T-helper 17 cell (primary cell): ENCODE measurements around the gene KIF3A. TPM values are rescaled to one million over a fixed set of nuclear protein-coding genes. Genes with fewer than 3 reads are reported as not detected.

Experiments used
- ATAC-seq: fragments of 150-1000 bp; cut with Tn5 transposase; 2 replicates; pipeline ENCODE4 v1.10.0; 2021; ENCODE audit warnings: mild to moderate bottlenecking, moderate library complexity
- DNase-seq, 3 donors: peaks; one replicate each; pipeline versions ENCODE4 v3.0.0 to v3.0.0-alpha.2; 2020 to 2021
- H3K9me3 ChIP-seq: one replicate; pipeline ENCODE4 v1.7.0; 2013; ENCODE audit warnings: low read length, mild to moderate bottlenecking; ENCODE audit not compliant: control insufficient read depth, poor library complexity, severe bottlenecking
- H3K27ac Mint-ChIP-seq: one replicate; pipeline ENCODE4 v1.8.0; 2022; ENCODE audit warnings: mild to moderate bottlenecking, moderate library complexity, mixed read lengths
- H3K27me3 Mint-ChIP-seq: one replicate; pipeline ENCODE4 v1.8.0; 2022; ENCODE audit warnings: mixed read lengths
- H3K36me3 Mint-ChIP-seq: one replicate; pipeline ENCODE4 v1.8.0; 2022; ENCODE audit warnings: low read depth, mixed read lengths
- H3K4me1 Mint-ChIP-seq: one replicate; pipeline ENCODE4 v1.8.0; 2022; ENCODE audit warnings: mild to moderate bottlenecking, mixed read lengths
- H3K4me3 Mint-ChIP-seq: one replicate; pipeline ENCODE4 v1.8.0; 2022; ENCODE audit warnings: mild to moderate bottlenecking, moderate library complexity, mixed read lengths
- total RNA-seq, 4 donors: library from RNA in 2 of 4; stranded (reverse) in 2 of 4; gene quantifications; one replicate each; pipeline ENCODE4 v1.2.3 and lab custom pipeline; 2022 to 2026

KIF3A gene
- total RNA-seq, 2 donors from 2014 or later: 12.6 to 17.9 TPM

DNA sequence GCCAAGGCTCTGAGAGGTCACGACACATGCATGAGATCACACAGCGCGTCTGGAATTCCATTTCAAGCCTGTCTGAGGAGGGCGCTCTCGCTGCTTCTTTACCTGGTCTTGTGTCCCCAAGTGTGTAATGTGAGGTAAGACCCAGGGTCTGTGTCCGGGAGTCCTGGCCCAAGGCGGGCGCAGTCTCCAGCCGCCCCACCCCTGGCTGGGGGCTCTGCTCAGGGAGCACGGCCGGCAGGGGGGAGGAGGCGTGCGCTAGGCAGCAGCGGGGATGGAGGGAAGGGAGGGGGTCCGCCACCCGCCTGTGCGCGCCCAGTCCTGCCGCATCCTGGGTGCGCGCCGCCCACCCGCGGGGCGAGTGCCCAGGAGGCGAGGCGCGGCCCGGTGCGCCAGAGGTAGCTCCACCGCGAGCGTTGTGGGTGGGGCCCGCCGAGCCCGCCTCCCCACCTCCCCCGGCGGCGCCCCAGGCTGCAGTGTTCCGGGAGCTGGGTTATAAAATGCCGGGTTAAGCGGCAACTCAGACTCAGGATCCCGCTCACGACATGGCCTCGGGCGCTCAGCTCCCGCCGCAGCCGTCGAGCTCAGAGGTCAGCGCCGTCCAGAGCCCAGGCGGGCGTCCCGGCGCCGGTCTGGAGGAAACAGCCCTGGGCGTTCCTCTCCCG is 9.7 kb upstream of the KIF3A start, which contains the start of gene CCNI2:
CCNI2 (plus strand) TSS at position 473 of the 662 bp plus-strand sequence; CDS start at position 543, 70 bp downstream.
- Mint-ChIP-seq H3K4me1 (peaks cover 11% of the 10 kb centered on the region), H3K36me3 (peaks cover 3% of the 10 kb centered on the region), H3K27me3 (no peaks in the 10 kb centered on the region), H3K27ac (peak within 1 kb of the TSS; percentile 47), H3K4me3 (peak within 1 kb of the TSS; percentile 86)
- no peaks in the 10 kb centered on the region for H3K9me3 ChIP-seq
- ATAC-seq (peak; percentile 85), DNase-seq (peak; percentile 53 to 68 (median 66))

DNA sequence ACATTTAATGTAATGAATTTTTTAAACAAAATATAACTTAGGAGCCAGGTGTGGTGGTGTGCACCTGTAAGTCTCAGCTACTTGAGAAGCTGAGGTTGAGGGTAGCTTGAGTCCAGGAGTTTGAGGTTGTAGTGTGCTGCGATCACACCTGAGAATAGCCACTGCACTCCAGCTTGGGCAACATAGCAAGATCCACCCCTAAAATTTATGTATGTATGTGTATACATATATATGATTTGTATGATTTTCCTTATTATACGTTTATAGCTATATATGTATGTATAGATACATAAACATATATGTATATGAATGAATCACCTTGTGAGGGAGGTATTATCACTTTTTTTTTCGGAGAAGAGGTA is 9.2 kb upstream of the KIF3A start:
- Mint-ChIP-seq H3K27ac (no peak overlapping the region), H3K4me1 (peaks cover 11% of the 10 kb centered on the region), H3K27me3 (no peaks in the 10 kb centered on the region), H3K4me3 (peak overlapping the region; percentile 86), H3K36me3 (peaks cover 2% of the 10 kb centered on the region)
- H3K9me3 ChIP-seq: no peaks in the 10 kb centered on the region
- no peak for DNase-seq
- ATAC-seq: no peak

DNA sequence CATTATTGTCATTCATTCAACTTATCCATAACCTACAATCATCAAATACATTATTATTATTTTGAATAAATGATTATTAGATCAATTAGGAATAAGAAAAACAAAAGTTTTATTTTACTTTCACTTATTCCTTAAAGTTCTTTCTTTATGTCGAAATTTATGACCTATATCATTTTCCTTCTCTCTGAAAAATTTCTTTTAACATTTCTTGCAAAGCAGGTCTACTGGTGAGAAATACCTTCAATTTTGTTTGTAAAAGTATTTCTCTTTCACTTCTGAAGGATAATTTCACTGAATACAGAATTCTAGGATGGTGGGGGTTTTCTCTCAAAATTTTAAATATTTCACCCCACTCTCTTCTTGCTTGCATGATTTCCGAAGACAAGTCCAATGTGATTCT is 7.3 kb upstream of the KIF3A start:
- H3K36me3 Mint-ChIP-seq: peaks cover 2% of the 10 kb centered on the region
- H3K9me3 ChIP-seq: no peaks in the 10 kb centered on the region
- DNase-seq (no peak), ATAC-seq (no peak)
- no peak overlapping the region for H3K4me3 Mint-ChIP-seq
- H3K27me3 Mint-ChIP-seq: no peaks in the 10 kb centered on the region
- H3K4me1 Mint-ChIP-seq: peaks cover 3% of the 10 kb centered on the region
- no peak overlapping the region for H3K27ac Mint-ChIP-seq

DNA sequence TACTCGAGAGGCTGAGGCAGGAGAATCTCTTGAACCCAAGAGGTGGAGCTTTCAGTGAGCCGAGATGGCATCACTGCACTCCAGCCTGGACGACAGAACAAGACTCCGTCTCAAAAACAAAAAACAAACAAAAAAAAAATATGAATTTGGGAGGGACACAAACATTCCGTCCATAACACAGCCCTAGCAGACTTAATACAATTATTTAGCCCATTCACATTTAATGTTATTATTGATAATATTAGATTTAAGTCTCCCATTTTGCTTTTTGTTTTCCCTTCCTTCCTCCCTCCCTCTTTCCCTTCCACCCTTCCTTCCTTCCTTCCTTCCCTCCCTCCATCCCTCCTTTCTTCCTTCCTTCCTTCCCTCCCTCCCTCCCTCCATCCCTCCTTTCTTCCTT is 5.3 kb upstream of the KIF3A start:
- no peaks in the 10 kb centered on the region for H3K9me3 ChIP-seq
- DNase-seq (no peak), ATAC-seq (no peak)
- Mint-ChIP-seq H3K4me3 (no peak overlapping the region), H3K27me3 (no peaks in the 10 kb centered on the region), H3K36me3 (peaks cover 2% of the 10 kb centered on the region), H3K4me1 (peaks cover 12% of the 10 kb centered on the region), H3K27ac (no peak overlapping the region)

DNA sequence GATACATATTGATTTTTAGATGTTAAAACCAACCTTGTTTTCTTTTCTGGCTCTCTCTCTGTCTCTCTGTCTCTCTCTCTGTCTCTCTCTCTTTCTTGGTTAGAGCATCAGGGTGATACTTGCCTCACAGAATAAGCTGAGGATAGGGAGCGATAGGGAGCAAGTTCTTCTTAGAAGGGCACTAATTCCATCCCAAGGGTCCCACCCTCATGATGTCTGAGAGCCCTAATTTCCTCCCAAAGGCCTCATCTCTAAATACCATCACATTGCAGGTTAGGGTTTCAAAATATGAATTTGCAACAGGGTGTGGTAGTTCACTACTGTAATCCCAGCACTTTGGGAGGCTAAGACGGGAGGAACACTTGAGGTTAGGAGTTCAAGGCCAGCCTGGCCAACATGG is 4.8 kb upstream of the KIF3A start:
- peaks cover 2% of the 10 kb centered on the region for H3K36me3 Mint-ChIP-seq
- DNase-seq (no peak), ATAC-seq (no peak)
- no peaks in the 10 kb centered on the region for H3K27me3 Mint-ChIP-seq
- no peaks in the 10 kb centered on the region for H3K9me3 ChIP-seq
- no peak overlapping the region for H3K27ac Mint-ChIP-seq
- no peak overlapping the region for H3K4me3 Mint-ChIP-seq
- peaks cover 15% of the 10 kb centered on the region for H3K4me1 Mint-ChIP-seq

DNA sequence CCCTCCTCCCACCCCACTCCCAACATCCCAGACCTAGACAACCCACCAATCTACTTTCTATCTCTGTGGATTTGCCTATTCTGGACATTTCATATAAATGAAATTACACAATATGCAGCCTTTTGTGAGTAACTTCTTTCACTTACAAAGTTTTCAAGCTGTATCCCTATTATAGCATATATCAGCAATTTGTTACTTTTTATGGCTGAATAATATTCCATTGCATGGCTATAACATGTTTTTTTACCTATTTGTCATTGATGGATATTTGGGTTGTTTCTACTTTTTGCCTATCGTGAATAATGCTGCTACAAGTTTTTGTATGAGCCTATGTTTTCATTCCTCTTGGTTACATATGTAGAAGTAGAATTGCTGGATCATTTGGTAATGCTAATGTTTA is 1.9 kb upstream of the KIF3A start:
- DNase-seq: no peak
- no peaks in the 10 kb centered on the region for H3K9me3 ChIP-seq
- H3K4me3 Mint-ChIP-seq: no peak overlapping the region
- peaks cover 30% of the 10 kb centered on the region for H3K4me1 Mint-ChIP-seq
- H3K36me3 Mint-ChIP-seq: peaks cover 4% of the 10 kb centered on the region
- no peak overlapping the region for H3K27ac Mint-ChIP-seq
- ATAC-seq: no peak
- no peaks in the 10 kb centered on the region for H3K27me3 Mint-ChIP-seq

DNA sequence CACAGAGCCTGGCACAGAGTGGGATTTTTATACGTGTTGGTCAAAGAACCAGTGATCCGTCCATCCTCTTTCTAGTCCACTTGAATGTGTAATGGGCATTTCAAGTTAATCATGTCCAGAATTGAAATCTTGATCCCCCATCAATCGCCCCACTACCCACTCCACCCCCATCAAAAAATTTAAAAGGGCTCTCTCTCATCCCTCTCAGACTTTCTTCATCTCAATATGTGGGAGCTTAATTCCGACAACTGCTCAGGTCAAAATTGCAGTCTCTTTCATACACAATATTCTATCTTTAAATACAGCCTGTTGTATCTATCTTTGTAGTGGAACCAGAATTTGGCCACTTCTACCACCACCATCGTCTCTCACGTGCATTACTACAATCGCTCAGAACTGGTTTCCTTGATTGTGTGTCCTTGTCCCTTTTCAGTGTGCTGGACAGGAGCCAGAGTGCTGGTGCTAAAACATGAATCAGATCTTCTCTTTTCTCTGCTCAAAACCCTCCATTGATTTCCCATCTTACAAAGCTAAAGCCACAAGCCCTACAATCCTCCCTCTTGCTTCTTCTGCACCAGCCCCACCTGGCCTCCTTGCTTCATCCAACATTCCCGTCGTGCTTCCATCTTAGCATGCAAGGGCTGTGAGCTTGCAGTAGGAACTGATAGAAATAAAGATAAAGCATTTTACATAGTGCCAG is 786 bp upstream of the KIF3A start:
- DNase-seq (no peak), ATAC-seq (no peak)
- Mint-ChIP-seq H3K4me3 (peak overlapping the region; percentile 55), H3K4me1 (peaks cover 33% of the 10 kb centered on the region), H3K27me3 (no peaks in the 10 kb centered on the region), H3K36me3 (peaks cover 8% of the 10 kb centered on the region), H3K27ac (peak overlapping the region; percentile 89)
- H3K9me3 ChIP-seq: no peaks in the 10 kb centered on the region

DNA sequence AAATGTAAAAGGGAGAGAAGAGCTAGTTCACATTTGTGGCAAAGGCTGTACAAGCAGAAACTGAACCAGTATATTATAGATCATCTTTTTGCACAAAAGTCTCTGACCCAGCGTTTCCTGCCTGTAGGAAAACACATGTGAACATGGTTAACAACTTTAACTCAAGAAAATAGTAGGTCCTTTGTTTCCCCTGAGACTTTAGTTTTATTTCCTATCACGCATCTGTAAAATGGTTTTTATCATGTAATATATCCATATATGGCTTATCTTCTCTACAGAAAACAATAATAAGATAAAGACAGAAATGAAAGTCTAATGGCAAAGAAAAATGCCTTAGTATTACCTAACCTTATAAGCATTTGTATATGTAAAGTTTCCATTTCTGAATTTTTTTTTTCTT is 2.7 kb downstream of the KIF3A start:
- H3K9me3 ChIP-seq: no peaks in the 10 kb centered on the region
- peaks cover 34% of the 10 kb centered on the region for H3K4me1 Mint-ChIP-seq
- DNase-seq (no peak), ATAC-seq (no peak)
- H3K27ac Mint-ChIP-seq: no peak overlapping the region
- H3K27me3 Mint-ChIP-seq: no peaks in the 10 kb centered on the region
- peaks cover 6% of the 10 kb centered on the region for H3K36me3 Mint-ChIP-seq
- H3K4me3 Mint-ChIP-seq: no peak overlapping the region

DNA sequence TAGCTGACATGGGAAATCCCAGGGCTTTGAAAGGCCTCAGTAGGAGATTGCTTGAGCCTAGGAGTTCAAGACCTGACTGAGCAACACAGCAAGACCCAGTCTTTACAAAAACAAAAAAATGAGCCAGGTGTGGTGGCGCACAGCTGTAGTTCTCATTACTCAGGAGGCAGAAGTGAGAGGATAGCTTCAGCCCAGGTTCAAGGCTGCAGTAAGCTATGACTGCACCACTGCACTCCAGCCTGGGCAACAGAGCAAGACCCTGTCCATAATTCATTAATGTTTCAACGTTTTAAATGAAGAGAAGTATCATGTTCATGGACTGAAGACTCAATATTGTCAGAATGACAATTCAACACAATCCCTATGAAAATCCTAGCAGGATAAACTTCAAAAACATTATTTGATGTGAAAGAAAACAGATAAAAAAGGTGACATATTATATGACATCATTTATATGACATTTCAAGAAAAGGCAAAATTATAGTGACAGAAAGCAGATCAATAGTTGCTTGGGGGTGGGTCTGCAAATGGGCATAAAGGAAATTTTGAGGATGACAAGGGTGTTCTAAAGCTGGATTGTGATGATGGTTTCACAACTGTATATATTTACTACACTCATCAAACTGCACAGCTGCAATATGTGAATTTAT is 3.7 kb downstream of the KIF3A start:
- Mint-ChIP-seq H3K36me3 (peaks cover 8% of the 10 kb centered on the region), H3K4me3 (no peak overlapping the region), H3K27ac (no peak overlapping the region), H3K27me3 (no peaks in the 10 kb centered on the region), H3K4me1 (peaks cover 34% of the 10 kb centered on the region)
- no peak for ATAC-seq
- H3K9me3 ChIP-seq: no peaks in the 10 kb centered on the region
- DNase-seq: no peak

DNA sequence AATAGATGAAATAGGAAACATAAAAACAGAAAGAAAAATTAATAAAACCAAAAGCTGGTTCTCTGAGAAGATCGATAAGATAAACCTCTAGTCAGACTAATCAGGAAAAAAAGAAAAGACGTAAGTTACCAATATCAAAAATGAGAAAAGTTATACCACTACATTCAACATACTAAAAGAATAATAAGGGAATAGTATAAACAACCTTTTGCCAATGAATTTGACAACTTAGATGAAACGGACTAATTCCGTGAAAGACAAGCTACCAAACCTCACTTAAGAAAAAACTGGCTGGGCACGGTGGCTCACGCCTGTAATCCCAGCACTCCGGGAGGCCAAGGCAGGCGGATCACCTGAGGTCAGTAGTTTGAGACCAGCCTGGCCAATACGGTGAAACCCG is 7.5 kb downstream of the KIF3A start:
- ATAC-seq (no peak), DNase-seq (no peak)
- Mint-ChIP-seq H3K36me3 (peaks cover 14% of the 10 kb centered on the region), H3K27me3 (no peaks in the 10 kb centered on the region), H3K4me3 (no peak overlapping the region), H3K27ac (no peak overlapping the region), H3K4me1 (peaks cover 12% of the 10 kb centered on the region)
- no peaks in the 10 kb centered on the region for H3K9me3 ChIP-seq

DNA sequence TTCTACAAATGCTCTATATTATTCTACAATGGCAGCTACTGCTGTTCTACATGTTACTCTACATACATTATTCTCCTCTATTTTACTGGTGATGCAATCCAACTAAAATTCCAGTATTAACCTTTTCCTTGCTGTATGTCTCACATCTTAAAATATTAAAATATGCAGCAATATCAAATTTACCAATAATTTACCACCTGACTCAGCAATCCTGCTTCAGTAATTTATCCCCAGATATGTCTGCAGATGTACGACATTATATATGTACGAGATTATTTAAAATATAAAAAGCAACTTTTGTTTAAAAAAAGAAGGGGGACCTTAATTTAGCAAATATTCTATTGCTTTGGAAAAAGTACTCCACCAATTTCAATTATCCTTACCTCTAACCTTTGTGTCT is 11.6 kb downstream of the KIF3A start:
- no peak overlapping the region for H3K27ac Mint-ChIP-seq
- DNase-seq (no peak), ATAC-seq (no peak)
- no peaks in the 10 kb centered on the region for H3K9me3 ChIP-seq
- H3K36me3 Mint-ChIP-seq: peaks cover 10% of the 10 kb centered on the region
- H3K4me3 Mint-ChIP-seq: no peak overlapping the region
- H3K4me1 Mint-ChIP-seq: peaks cover 9% of the 10 kb centered on the region
- H3K27me3 Mint-ChIP-seq: no peaks in the 10 kb centered on the region

DNA sequence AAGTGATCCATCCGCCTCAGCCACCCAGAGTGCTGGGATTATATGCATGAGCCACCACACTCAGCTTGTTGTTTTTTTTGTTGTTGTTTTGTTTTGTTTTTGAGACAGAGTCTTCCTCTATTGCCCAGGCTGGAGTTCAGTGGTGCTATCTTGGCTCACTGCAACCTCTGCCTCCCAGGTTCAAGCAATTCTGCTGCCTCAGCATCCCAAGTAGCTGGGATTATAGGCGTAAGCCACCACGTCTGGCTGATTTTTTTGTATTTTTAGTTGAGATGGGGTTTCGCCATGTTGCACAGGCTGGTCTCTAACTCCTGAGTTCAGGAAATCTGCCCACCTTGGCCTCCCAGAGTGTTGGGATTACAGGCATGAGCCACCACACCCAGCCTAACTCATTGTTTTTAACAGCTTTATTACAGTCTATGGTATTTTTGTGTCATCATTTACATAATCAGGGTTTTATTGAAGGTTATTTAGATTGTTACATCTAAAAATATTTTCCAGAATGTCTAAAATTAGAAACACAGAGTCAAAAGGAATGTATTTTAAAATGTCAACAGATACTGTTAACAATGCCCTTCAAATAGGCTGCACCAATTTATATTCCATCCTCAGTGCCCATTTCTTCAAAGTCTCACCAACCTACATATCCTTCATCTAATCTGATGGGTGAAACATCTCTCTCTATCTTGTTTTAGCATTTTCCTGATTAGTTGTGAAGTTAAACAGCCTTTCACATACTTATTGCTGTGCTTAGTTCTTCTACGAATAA is 18.6 kb downstream of the KIF3A start:
- Mint-ChIP-seq H3K4me3 (no peak overlapping the region), H3K36me3 (no peaks in the 10 kb centered on the region), H3K27ac (no peak overlapping the region), H3K4me1 (no peaks in the 10 kb centered on the region), H3K27me3 (no peaks in the 10 kb centered on the region)
- no peak for DNase-seq
- no peaks in the 10 kb centered on the region for H3K9me3 ChIP-seq
- ATAC-seq: no peak
